Testis (tissue), 2 donors: ENCODE measurements around the gene PLG.

Experiments used
- POLR2A ChIP-seq: fragments of 450-650 bp; IDR thresholded peaks from one replicate; pipeline ENCODE4 v1.6.1; 2017; ENCODE audit warnings: antibody characterized with exemption, mild to moderate bottlenecking, moderate library complexity
- TF ChIP-seq, protein P1 (sequence below), 3 experiments: fragments of 450-650 bp in 2 of 3; fragments of 200-600 bp in 1 of 3; sonication (generic) in 1 of 3; IDR thresholded peaks; one replicate each; pipeline ENCODE4 v1.5.1; 2016 to 2019; ENCODE audit warnings: antibody characterized with exemption in 3 of 3, mild to moderate bottlenecking in 2 of 3, moderate library complexity in 1 of 3

DNA sequence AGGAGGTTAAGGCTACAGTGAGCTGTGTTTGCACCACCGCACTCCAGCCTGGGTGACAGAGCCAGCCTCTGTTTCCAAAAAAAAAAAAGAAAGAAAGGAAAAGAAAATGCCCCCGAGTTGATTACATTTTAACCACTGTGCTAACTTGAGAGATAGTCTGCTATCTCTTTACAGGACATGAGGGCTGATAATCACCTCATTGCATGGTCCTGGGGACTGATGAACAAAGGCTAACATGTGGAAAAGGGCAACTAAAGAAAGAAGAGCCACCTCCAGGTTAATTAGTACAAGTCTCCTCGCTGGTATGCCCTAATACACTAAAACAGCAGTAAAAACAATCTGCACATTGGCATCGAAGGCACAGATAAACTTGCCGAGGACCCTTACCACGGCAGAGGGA, 4.2 kb upstream of the PLG start:
- TF ChIP-seq, protein P1, sequence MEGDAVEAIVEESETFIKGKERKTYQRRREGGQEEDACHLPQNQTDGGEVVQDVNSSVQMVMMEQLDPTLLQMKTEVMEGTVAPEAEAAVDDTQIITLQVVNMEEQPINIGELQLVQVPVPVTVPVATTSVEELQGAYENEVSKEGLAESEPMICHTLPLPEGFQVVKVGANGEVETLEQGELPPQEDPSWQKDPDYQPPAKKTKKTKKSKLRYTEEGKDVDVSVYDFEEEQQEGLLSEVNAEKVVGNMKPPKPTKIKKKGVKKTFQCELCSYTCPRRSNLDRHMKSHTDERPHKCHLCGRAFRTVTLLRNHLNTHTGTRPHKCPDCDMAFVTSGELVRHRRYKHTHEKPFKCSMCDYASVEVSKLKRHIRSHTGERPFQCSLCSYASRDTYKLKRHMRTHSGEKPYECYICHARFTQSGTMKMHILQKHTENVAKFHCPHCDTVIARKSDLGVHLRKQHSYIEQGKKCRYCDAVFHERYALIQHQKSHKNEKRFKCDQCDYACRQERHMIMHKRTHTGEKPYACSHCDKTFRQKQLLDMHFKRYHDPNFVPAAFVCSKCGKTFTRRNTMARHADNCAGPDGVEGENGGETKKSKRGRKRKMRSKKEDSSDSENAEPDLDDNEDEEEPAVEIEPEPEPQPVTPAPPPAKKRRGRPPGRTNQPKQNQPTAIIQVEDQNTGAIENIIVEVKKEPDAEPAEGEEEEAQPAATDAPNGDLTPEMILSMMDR (IDR thresholded peaks at IDR 0.05) = no peak
- no peak for TF ChIP-seq POLR2A
